Calu3 (cell line): ENCODE results near the gene ASF1B. TPM values are rescaled to one million over a fixed set of nuclear protein-coding genes. Genes with fewer than 3 reads are reported as not detected.

Source experiments
- BruUV-seq: library from RNA; stranded (reverse); fragments of 400-500 nt; replicated peaks from 2 replicates; lab custom pipeline; 2021; lab: Mats Ljungman, UMichigan
- CTCF ChIA-PET: fragments of 300-600 bp; sonication (Branson Sonifier 250); formaldehyde crosslinking; loops from one replicate; lab custom pipeline; 2022; ENCODE audit warnings: antibody characterized with exemption; lab: Charles Lee
- DNase-seq: peaks from one replicate; pipeline ENCODE4 v3.0.0; 2022
- H3K27ac Mint-ChIP-seq: one replicate; pipeline ENCODE4 v1.8.0; 2022; ENCODE audit warnings: mixed read lengths; ENCODE audit not compliant: unreplicated experiment
- H3K27me3 Mint-ChIP-seq: one replicate; pipeline ENCODE4 v1.8.0; 2022; ENCODE audit warnings: mixed read lengths; ENCODE audit not compliant: unreplicated experiment
- H3K36me3 Mint-ChIP-seq: one replicate; pipeline ENCODE4 v1.8.0; 2022; ENCODE audit warnings: mild to moderate bottlenecking, moderate library complexity, mixed read lengths; ENCODE audit not compliant: insufficient read depth, unreplicated experiment
- H3K4me1 Mint-ChIP-seq: one replicate; pipeline ENCODE4 v1.8.0; 2022; ENCODE audit warnings: mild to moderate bottlenecking, low read depth, mixed read lengths; ENCODE audit not compliant: unreplicated experiment
- H3K4me3 Mint-ChIP-seq: one replicate; pipeline ENCODE4 v1.8.0; 2022; ENCODE audit warnings: mild to moderate bottlenecking, low read depth, moderate library complexity, mixed read lengths; ENCODE audit not compliant: unreplicated experiment
- H3K9me3 Mint-ChIP-seq: one replicate; pipeline ENCODE4 v1.8.0; 2022; ENCODE audit warnings: low read depth, mixed read lengths; ENCODE audit not compliant: unreplicated experiment
- intact Hi-C: fragments of 100-400 bp; cut with micrococcal nuclease; formaldehyde crosslinking; loops from one replicate; pipeline ENCODE4 v1.10.0; 2022; ENCODE audit not compliant: unreplicated experiment
- total RNA-seq: library from RNA; stranded (reverse); gene quantifications from 2 replicates; pipeline ENCODE4 v1.2.3, GENCODE V29; 2022
- TF ChIP-seq, protein P1 (sequence below): fragments of 200-600 bp; IDR thresholded peaks from one replicate; pipeline ENCODE4 v1.8.0; 2022; ENCODE audit warnings: antibody characterized with exemption; ENCODE audit not compliant: unreplicated experiment

The ASF1B gene
- total RNA-seq, 1 experiment from 2014 or later = 42.6 TPM

DNA sequence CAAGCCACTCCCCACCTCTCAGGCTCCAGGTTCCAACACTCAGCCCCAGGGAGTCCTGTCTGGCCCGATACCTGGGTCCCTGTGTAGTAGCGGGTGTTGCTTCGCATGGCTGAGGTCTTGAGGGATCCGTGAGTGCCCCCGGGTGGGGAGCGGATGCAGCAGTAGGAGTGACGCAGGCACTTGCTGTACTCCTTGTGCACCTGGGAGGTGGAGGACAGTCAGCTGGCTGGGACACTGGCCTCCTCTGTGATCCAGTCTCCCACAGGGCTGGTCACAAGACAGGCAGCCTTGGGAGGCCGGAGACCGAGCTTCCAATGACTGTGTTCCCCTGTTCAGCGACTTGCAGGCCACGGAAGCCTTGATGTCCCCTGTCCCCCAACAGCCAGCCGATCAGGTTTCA, 16.3 kb upstream of the ASF1B start:
- Mint-ChIP-seq H3K27me3 (no peaks in the 10 kb centered on the region), H3K36me3 (peaks cover 5% of the 10 kb centered on the region), H3K4me1 (peaks cover 8% of the 10 kb centered on the region), H3K27ac (no peak overlapping the region), H3K9me3 (no peaks in the 10 kb centered on the region), H3K4me3 (no peak overlapping the region)
- intact Hi-C loops = no loop called here
- no peak for DNase-seq
- CTCF ChIA-PET = interaction anchor here (0.6 kb wide), 1 partner anchor 11 kb away, joined by 3 read pairs; no protein-coding TSS in a partner anchor
- no TSS peak for BruUV-seq
- TF ChIP-seq, protein P1, sequence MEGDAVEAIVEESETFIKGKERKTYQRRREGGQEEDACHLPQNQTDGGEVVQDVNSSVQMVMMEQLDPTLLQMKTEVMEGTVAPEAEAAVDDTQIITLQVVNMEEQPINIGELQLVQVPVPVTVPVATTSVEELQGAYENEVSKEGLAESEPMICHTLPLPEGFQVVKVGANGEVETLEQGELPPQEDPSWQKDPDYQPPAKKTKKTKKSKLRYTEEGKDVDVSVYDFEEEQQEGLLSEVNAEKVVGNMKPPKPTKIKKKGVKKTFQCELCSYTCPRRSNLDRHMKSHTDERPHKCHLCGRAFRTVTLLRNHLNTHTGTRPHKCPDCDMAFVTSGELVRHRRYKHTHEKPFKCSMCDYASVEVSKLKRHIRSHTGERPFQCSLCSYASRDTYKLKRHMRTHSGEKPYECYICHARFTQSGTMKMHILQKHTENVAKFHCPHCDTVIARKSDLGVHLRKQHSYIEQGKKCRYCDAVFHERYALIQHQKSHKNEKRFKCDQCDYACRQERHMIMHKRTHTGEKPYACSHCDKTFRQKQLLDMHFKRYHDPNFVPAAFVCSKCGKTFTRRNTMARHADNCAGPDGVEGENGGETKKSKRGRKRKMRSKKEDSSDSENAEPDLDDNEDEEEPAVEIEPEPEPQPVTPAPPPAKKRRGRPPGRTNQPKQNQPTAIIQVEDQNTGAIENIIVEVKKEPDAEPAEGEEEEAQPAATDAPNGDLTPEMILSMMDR = no peak

DNA sequence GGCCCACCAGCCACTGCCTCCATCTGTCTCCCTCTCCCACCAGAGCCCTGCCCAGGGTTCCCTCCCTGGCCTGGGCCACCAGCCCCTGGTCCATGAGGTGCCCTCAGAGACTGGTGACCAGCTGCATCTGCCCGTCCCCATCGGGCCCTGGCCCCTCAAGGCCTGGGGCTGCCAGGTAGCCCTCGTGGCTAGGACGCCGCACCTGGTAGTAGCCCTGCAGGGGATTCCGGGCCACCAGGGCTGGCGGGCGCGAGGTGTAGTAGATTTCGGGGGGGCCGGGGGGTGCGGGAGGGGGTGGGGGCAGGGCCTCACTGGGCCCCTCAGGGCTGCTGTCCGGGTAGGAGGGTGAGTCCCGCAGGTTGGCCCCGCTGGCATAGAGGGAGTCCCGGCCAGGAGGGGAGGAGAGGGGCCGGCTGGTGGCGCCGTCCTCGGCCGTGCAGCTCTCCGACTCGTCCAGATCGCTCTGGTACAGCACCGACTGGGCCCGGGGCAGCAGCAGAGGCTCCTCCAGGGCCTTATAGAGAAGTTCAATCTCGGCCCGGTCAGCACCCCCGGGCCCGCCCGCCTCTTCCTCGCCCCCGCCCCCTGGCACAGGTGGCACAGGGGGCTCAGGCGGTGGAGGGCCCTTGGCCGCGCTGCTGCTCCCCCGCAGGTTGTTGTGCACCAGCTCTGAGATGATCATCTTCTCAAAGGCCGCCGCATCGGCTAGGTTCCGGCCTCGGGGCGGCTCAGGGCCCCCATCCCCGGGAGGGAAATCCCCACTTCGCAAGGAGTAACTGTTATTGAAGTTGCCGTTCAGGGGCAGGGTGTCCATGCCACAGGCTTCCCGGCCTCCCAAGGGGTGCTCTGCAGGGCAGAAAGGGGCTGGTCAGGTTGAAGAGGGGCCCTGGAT, 14.6 kb upstream of the ASF1B start:
- intact Hi-C loops = no loop called here
- TF ChIP-seq, protein P1 = no peak
- H3K36me3 Mint-ChIP-seq = peaks cover 5% of the 10 kb centered on the region
- DNase-seq = no peak
- no peaks in the 10 kb centered on the region for H3K9me3 Mint-ChIP-seq
- no peak overlapping the region for H3K4me3 Mint-ChIP-seq
- peaks cover 8% of the 10 kb centered on the region for H3K4me1 Mint-ChIP-seq
- BruUV-seq = no TSS peak
- CTCF ChIA-PET = no interaction called here
- H3K27ac Mint-ChIP-seq = no peak overlapping the region
- H3K27me3 Mint-ChIP-seq = no peaks in the 10 kb centered on the region

DNA sequence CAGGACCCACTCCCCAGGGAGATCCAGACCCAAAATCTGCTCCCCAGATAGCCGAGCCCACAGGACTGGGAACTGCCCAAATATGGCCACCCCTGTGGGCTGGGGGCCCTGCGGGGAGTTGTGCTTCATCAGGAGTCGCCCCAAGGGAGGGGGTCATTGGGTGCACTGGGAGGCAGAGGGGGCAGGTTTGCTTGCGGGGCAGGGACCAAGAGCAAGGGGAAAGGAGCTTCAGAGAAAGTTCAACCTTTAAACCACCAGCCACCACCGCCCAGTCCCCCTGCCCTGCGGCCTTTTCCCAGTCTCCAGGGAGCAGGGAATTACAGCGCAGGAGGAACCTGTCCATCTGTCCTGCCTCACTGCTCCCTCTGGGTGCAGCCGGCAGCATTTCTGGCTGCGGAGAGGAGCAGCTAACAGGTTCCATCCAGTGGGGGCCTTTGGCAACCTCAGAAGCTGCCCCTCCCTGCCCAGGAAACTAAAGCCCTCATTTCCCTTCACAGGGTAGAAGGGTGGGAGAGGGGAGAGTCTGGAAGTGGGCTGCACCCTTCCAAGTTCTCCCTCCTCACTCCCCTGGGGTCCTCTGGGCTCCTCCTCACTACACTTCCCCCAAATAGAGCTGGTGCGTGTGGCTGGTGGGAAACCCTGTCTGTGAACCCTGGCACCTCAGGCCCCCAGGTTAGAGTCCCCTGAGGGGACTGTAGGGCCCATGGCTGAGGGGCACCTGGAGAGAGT, 13.8 kb upstream of the ASF1B start:
- Mint-ChIP-seq H3K36me3 (peaks cover 5% of the 10 kb centered on the region), H3K4me1 (peaks cover 8% of the 10 kb centered on the region), H3K27ac (no peak overlapping the region), H3K4me3 (no peak overlapping the region), H3K27me3 (no peaks in the 10 kb centered on the region), H3K9me3 (no peaks in the 10 kb centered on the region)
- intact Hi-C loops = no loop called here
- no peak for DNase-seq
- BruUV-seq = no TSS peak
- CTCF ChIA-PET = no interaction called here
- TF ChIP-seq, protein P1 = no peak

- intact Hi-C loops = no loop called here
- Mint-ChIP-seq H3K36me3 (peaks cover 5% of the 10 kb centered on the region), H3K9me3 (no peaks in the 10 kb centered on the region), H3K27ac (no peak overlapping the region), H3K4me1 (peaks cover 8% of the 10 kb centered on the region), H3K4me3 (no peak overlapping the region), H3K27me3 (no peaks in the 10 kb centered on the region)
- TF ChIP-seq, protein P1 = no peak
- BruUV-seq = no TSS peak
- CTCF ChIA-PET = interaction anchor here (0.6 kb wide), 1 partner anchor 217 kb away, joined by 5 read pairs; no protein-coding TSS in a partner anchor
- no peak for DNase-seq
Observed at GRCh38 chr19:14149509-14149994, 13.2 kb upstream of the ASF1B start.
